GM04503 (cell line): ENCODE results near the gene BBS12.

Source experiments
- DNase-seq: peaks from one replicate; pipeline ENCODE4 v3.0.0-alpha.2; 2012; ENCODE audit warnings: low read depth

BBS12 gene

DNA sequence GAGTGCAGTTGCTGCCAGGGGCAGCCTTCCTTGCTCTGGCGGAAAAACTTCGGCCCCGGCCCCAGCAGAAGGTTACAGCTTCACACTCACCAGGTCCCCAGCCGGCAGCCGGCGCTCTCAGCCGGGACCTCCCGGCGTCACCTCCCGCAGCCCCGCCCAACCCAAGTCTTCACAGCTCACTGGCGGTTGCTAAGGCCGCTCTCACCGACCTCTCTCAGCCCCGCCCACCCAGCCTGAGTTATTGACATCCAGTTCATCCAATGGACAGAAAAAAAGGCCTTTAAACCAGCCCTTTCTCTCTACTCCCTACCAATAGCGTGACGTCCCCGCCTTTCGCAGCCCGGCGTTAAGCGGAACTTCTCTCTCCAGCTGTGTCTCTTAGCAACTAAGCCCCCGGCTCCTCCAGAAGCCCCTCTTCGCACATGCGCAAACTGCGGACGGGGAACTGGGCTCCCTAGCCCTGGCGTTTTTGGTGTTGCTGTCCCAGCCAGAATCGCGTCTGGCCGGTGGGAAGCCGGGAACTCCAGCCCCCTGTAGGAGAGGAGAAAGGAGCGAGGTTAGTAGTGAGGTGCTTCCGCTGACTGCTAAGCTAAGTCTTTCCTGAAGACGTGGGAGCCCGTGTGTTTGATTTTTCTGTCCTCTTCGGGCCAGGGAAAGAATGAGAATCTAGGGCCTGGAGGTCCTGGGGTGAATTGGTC is at the start of gene BBS12:
BBS12 (plus strand) TSS at position 376 of the 698 bp plus-strand sequence. CDS start 9,189 bp downstream, outside the sequence.
- peak; percentile 97 for DNase-seq

DNA sequence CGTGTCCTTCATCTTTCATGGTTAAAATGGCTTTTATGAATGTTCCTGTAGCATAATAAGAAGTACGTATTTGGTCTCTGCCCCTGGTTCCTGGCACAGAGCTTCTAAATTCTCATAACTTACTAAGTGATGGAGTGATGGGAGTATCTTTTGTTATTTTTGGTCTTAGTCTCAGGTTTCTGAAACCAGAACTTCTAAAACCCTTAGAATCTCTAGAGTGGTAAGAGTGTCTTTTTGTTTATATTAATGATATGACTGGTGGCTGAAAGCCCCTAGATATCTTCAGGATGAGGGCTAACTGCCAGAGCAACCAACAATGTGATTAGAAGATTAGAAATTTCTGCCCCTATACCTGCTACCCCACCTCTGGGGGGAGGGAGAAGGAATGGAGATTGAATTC is 45.8 kb upstream of the BBS12 start:
- DNase-seq = no peak

DNA sequence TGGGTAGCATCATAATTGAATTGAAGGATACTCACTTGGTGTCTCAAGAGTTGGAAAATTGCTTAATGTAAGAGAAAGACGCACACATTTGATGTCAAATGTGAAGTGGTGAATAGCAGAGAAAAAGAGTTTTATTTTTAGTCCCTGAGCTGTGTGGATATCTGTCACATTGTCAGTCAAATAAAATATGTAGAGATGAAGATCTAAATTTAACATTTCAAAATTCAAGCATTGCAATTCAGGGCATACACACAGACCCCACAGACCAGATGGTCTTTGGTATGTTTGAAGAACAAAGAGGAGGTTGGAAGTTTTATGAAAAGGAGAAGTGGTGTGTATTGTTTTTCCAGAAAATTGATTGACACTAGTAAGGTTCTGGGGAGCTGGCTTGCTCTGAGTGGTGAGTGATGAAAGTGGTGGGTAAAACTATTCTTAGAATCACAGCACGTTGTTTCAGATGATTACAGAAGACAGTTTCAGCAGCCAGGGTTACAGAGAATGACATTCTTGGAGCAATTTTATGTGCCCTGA is 44.9 kb upstream of the BBS12 start:
- DNase-seq = no peak

DNA sequence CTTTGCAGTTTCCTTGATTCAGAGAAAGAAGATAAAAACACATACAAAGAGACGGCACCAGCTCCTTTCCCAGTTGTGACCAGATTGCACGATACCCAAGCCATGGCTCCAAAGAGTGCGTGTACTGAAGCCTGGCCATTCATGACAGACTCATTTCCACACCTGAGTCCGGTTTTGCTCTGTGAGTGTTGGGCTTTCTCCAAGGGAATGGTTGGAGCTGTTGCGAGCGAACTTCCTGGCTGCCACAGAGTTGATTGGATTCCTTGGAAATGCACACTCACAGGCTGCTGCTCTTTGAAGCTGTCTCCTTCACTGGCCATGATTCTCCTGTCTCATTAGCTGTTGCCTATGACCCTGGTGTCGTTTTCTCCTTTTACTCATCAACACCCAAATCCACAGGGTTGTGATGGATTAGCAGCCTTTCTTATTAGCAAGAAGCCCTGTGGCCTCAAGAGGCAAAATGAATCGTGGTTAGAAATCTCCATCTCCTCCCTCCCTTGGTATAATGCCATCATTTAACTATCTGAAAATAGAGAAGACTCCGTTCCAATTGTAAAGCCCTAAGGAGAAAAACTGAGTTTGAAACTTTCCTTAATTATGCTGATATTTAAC is 43.9 kb upstream of the BBS12 start:
- DNase-seq = no peak

DNA sequence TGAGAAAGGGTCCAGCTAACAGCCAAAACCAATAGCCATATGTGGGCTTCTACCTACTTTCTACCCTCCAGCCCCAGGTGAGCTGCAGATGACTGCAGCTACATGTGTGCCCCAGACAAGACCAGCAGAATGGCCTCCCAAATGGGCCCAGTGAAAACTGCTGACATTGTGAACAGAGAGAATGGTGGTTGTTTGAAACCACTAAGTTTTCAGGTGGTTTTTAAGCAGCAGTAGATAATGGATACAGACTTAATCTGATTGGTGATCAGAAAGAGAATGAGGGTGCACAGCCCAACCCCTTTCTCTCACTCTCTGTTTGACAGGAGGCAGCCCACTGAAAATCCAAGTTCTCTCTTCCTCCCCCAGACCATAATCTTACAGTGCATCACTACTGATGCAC is 42.5 kb upstream of the BBS12 start:
- no peak for DNase-seq

DNA sequence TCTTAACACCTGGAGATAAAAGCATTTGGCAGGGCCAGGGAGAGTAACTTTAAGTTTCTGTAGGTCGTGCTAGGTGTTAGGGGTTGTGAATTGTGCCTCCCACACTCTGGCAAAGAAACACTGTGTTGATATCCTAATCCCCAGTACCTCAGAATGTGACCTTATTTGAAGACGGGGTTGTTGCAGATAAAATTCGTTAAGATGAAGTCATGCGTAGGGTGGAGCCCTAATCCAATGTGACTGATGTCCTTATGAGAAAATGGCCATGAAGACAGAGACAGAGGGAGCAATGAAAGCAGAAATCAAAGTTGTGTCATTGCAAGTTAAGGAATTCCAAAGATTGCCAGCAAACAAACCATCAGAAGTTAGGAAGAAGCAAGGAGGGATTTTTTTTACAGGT is 40.5 kb upstream of the BBS12 start:
- DNase-seq = no peak

DNA sequence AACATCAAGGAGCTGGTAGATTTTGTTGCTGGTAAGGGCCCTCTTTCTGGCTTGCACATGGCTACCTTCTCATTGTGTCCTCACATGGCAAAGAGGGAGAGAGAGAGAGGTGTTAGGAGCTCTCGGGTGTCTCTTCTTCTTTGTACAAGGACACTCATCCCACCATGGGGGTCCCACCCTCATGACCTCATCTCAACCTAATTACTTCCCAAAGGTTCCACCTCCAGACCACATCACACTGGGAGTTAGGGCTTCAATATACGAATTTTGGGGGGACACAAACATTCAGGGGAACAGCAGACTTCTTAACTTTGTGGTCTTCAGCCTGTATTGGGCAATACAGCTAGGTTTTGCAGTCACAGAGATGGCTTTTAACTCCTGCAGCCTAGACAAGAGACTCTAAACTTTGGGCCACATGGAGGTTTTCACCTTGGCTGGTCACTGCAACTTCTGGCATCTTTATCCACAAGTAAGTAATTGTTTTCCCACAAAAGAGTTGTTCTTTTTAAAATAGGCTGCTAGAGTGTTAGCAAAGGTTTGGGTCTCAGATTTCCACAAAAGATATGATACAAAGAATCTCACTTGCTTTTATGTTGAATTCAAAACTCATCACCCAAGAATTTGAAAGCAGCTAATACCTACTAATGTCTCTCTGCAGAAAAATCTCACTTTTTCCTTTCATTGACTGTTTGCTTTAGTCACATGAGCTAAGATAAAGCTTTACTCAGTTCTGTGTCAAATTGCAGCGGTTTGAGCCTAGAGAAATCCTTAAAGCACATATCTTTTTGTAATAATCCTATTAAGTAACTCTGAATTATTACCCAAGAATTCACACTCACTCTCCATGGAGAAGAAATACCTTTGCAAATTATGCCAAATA is 39.6 kb upstream of the BBS12 start:
- no peak for DNase-seq

DNA sequence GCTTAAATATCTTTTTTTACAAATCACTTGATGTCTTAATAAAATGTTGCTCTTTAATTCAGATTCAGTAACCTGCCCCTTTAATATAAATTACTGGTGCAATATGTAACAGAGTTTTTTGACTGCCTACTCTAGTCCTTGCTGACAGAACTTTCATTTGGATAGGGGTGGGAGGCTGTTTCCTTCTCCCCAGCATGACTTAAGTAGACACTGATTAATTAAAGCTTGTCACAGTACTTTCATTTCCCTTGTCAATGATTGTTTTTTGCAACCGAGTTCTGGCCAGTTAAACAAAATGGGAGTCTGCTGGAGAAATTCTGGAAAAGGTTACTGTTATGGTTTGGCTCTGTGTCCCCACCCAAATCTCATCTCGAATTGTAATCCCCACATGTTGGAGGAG is 37.3 kb upstream of the BBS12 start:
- no peak for DNase-seq

DNA sequence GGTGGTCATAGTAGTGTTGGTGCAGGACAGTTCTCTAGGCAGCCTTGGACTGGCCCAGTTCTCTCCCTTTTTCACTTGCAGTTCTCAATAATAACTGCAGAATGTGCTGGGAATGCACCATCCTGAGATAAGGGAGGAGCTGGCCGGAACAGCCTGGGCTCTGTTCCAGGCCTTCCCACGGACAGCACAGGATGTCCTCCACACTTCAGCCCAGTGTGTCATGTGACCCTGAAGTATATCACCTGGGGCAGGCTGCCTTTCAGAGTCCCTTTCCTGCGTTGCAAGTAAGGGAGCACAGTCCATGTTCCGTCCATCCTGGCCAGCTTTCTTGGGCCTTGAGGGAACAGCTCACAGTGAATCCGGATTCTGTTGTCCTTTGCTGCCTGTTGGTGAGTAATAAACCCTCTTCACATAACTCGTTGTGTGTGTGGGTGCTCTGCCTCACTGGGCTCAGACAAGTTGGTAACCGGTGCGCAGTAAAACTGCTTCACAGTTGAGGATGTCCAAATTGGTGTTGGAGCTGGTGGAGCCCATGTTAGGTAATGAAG is 32.3 kb upstream of the BBS12 start:
- DNase-seq = no peak

DNA sequence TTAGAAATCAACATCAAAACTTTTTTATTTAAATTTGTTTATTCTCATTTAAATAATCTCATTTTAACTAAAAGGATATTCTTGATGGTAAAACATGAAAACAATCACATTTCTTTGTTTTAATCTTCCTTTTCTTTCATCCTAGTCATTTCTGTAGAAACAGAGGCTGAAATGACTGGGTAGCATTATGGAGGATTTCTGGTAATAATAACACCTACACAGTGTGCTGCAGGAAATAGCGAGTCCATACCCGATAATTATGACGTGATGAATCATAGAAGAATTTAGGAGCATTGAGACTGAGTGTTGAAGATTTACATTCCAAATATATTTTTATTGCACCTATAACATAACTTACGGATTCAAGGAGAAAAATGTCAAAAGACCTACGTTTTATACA is 31.4 kb upstream of the BBS12 start:
- DNase-seq = no peak

DNA sequence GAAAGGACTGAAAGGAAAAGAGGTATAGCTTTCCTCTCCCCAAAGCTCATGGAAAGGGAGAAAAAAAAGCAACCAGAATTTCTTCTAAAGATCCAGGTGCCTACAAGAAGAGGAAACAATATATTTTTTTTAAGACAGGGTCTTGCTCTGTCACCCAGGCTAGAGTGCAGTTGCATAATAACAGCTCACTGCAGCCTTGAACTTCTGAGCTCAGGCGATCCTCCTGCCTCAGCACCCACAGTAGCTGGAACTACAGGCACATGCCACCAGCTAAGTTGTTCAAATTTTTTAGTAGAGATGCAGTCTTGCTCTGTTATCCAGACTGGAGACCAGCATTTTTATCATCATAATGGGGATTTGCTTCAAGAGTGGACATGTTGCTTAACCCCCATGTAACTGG is 30.5 kb upstream of the BBS12 start:
- no peak for DNase-seq

DNA sequence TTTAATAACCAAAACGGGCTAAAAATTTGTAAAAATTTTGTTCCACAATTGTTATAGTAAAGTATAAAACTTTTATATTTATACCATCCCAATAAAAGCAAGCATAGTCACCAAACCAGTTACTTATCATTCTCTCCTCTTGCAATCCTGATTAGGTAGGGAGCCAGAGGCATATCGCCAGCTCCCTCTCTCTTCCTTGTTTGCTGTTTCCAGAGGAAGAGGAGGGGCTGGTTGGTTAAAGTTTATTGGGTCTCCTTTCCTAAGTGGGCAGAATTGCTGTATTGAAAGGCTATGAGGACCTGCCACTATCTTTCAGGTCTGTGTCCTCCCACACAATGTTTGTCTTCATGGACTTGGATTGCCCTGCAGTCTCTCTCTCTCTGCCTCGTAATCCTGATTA is 29.6 kb upstream of the BBS12 start:
- no peak for DNase-seq

DNA sequence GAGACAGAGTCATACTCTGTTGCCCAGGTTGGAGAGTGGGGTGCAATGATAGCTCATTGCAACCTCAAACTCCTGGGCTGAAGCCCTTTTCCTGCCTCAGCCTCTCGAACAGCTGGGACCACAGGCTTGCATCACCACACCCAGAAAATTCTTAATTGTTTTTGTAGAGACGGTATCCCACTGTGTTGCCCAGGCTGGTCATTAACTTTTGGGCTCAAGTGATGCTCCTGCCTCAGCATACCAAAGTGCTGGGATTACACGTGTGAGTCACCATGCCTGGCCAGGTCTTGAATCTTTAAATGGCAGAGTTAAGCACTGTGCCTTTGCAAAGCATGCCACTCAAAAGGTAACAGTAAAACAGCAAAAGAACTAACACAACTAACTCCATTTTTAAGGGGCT is 28.6 kb upstream of the BBS12 start:
- no peak for DNase-seq

DNA sequence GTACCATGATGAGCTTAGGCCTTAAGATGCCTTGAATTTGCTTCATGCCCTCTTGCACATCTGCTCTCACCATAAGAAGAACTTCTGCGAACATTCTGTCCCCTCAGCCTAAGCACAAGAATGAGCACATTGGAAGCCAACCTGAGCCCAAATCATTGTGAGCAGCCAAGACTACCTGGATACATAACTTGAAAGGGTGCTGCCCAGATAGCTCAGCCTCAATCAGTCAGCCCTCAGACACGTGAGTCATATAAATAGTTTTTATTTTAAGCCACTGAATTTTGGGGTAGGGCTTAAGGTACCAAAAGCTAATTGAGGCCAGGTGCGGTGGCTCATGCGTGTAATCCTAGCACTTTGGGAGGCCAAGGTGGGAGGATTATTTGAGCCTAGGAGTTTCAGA is 27.5 kb upstream of the BBS12 start:
- DNase-seq = no peak

DNA sequence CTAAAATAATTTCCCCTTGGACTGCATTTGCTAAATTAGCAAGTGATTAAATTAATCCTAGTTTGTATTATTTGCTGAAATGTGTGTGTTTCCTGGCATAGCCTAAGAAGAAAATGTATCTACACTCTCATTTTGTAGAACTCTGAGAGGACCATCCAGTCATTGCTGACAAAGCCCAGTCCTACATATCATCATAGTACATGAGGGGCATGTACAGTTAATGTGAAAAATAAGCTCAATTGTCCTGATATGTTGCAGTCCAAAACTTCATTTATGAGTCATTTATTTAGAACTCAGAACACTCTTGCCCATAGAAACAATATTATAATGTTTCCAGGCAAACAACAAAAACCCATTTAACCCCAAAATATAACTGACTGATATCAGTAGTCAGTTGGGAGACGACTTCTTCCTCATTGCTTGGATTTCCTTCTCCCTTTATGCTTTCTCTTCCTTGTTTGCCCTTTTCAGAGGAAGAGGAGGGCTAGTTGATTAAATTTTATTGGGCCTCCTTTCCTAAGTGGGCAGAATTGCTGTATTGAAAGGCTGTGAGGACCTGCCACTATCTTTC is 26.9 kb upstream of the BBS12 start:
- no peak for DNase-seq

DNA sequence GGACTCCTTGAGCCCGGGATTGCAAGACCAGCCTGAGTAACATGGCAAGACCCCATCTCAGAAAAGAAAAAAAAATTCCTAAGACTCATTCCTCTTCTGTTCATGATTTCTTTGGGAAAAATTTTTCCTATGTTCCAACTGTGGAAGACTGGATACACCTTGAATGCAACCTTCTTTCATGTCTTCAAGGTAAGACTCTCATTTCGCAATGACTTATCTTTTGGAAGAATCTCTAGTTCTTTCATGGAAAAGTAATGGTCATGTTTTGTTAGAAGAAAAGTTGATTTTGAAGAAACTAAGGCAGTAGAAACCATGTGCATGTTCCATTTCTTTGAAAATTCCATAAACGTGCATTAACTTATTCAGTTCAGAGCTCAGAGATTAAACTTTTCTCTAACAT is 26.0 kb upstream of the BBS12 start:
- DNase-seq = no peak

DNA sequence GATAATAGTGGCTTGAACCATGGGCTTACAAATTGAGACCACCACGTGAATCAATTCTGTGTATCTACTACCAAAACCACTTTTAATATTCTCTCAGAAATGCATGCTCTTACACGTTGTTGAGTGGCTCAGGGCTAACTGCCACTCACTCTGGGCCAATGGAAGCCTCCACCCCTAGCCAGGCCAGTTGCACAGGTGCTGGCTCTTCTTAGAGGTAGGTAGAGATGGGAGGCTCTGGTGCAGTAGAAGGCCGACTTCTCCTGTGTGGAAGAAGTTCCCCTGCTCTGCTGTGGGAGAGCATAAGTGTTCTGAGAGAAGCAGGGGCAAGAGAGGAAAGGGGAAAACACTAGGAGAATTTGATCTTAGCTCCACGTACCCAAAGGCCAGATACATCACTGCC is 25.0 kb upstream of the BBS12 start:
- no peak for DNase-seq

DNA sequence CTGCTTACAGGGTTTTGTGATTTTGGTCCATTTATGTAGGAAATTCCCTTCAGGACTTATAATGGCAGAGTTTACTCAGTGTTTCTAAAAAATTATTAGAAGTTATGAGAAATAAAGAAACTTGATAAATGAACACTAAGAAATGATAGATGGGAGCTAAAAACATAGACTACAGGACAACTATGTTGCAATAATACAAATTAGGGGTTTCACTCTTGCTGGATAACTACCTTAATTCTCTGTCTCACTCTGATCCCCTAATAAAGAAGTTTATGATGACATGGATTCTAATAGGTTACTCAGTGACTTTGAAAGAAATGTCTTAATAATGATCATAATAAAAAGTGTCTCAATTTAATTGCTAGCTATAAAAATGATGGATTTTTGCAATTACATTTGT is 23.3 kb upstream of the BBS12 start:
- DNase-seq = no peak

DNA sequence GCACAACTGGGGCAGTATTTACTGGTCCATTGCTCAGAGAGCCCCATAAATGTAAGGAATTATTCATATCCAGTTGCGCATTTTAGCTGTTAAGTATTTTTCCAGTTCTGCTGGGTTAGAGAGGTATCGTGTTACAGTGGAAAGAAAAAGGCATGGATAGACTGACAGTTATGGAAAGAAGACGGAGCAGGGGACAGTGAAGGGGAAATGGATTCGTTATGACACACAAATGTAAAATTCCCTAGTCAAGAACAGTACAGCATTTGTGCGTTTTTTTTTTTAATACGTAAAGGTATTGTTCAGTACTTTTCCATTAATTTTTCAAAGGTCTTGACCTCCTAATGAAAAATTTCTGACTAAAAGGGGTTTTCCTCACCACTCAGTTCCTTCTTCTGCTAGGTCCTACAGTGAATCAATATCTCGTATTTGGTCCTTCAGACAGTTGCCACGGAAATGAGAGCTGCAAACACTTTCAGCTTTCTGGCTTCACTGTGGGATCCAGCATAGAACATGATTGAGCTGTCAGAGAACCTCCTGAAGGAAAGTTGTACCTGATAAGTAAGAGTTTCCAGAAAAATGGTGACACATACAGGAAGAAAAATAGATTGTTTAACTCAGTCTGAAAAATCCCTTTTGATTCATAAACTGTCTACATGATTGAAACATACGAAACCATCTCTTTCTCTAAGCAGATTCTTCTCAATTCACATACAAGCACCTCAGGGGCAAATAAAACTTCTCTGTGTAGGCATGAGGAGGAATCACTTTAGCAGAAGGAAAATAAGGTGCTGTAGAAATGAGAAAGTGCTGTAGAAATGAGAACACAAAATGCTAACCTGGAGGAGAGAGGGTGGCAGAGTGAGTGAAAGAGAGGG is 21.8 kb upstream of the BBS12 start:
- no peak for DNase-seq

DNA sequence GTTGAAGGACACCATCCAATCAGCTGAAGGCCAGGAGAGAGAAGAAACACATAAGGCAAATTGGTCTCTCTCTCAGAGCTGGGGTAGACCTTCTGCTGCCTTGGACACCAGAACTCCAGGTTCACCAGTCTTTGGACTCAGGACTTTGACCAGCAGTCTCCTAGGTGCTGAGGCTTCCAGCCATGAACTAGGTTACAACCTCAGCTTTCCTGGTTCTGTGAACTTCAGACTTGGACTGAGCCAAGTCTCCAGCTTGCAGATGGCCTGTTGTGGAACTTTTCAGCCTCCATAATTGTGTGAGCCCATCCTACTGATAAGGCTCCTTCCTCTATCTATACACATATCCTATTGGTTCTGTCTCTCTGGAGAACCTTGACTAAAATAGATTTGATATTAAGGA is 20.6 kb upstream of the BBS12 start:
- DNase-seq = no peak

DNA sequence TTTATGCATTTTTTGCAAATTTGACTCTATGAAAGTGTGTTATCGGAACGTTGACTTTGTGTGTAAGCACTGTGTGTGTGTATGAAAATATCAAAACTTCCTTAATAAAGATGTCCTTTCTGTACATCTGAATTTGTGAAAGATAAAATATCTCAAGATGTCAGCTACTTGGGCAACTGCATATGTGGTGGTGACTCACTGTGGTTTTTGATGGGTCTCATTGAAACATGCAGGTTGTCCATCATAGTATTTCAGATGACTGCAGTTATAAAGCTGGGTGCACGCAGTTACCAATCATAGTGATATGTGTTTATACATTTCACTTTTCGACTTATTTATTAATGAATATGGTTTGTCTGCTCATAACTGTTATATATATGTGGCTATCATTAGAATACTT is 19.7 kb upstream of the BBS12 start:
- no peak for DNase-seq
